AG10803 (cell line): ENCODE results near the gene MYL12A.

Experiments used
- DNase-seq: peaks from one replicate; pipeline ENCODE4 v3.0.0; 2010; ENCODE audit warnings: low read depth
- H3K4me3 ChIP-seq: 2 replicates; pipeline ENCODE4 v1.5.1; 2011; ENCODE audit warnings: mild to moderate bottlenecking, low read length, control low read depth
- TF ChIP-seq, protein P1 (sequence below): conservative IDR thresholded peaks from 2 replicates; pipeline ENCODE4 v1.5.1; 2011; ENCODE audit warnings: mild to moderate bottlenecking, low read length, control low read depth, inconsistent platforms

Gene MYL12A

DNA sequence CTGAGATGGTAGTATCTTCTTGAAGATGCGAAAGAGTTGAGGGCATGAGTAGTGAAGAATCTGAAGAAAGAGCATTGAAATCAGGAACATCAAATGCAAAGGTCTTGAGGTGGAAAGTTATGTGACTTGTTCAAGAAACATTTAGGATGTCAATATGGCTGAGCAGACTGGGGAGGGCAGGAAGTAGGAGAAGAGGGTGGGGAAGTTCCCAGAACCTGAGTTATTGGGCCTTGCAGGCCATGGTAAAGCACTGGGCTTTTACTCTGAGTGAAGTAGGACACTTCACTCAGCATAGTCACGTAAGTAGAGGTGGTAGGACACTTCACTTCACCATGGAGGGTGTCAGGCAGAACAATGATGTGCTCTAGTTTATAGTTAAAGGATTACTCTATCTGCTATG, 11.8 kb upstream of the MYL12A start:
- no peak for DNase-seq
- TF ChIP-seq, protein P1, sequence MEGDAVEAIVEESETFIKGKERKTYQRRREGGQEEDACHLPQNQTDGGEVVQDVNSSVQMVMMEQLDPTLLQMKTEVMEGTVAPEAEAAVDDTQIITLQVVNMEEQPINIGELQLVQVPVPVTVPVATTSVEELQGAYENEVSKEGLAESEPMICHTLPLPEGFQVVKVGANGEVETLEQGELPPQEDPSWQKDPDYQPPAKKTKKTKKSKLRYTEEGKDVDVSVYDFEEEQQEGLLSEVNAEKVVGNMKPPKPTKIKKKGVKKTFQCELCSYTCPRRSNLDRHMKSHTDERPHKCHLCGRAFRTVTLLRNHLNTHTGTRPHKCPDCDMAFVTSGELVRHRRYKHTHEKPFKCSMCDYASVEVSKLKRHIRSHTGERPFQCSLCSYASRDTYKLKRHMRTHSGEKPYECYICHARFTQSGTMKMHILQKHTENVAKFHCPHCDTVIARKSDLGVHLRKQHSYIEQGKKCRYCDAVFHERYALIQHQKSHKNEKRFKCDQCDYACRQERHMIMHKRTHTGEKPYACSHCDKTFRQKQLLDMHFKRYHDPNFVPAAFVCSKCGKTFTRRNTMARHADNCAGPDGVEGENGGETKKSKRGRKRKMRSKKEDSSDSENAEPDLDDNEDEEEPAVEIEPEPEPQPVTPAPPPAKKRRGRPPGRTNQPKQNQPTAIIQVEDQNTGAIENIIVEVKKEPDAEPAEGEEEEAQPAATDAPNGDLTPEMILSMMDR = no peak
- no peak overlapping the region for H3K4me3 ChIP-seq

DNA sequence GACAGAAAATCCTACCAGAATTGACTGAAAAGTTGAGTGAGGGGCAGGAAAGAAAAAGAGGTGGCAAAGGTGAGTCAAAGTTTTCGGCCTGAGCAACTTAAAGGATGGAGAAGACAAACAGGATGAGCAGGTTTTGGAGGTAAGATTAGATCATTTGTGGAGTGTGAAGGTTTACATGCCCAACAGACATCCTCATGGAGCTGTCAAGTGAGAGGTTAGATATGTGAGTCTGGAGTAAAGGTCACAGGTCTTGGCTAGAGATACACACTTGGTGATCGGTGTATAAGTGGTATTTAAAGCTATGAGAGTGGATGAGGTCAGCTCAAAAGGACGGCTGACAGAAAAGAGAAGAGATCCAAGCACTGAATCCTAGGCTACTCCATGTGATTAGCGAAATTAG, 11.1 kb upstream of the MYL12A start:
- TF ChIP-seq, protein P1 = no peak
- H3K4me3 ChIP-seq = no peak overlapping the region
- DNase-seq = no peak

DNA sequence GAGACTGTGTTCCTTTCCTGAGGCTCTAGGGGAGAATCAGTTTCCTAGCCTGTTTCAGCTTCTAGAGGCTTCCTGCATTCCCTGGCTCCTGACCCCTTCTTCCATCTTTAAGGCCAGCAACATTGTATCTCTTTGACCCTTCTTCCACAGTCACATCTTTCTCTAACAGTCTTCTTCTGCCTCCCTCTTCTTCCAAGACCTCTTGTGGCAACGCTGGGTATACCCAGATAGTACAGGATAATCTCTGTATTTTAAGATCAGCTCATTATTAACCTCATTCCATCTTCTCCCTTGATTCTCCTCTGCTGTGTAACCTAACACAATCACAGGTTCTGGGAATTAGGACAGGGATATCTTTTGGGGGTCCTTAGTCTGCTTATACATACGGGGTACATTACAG, 8.9 kb upstream of the MYL12A start:
- DNase-seq = no peak
- TF ChIP-seq, protein P1 = peak; percentile 21; the same call in 1 of the 2 replicates
- no peak overlapping the region for H3K4me3 ChIP-seq

DNA sequence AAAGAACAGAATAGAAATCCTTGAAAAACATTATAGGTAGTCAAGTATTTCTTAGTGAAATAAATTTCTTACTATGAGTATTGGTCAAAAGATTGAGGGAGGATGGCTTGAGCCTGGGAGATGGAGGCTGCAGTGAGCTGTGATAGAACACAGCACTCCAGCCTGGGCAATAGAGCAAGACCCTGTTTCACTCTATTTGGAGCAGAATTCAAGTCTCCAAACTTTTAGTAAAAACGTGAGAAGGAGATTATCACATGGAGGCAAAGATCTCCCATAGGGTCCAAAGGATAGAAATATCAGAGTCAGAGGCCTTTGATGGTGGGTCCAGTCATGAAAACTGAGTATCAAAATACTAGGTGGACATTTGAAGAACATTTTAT, 2.4 kb upstream of the MYL12A start:
- no peak for DNase-seq
- TF ChIP-seq, protein P1 = no peak
- H3K4me3 ChIP-seq = peak overlapping the region; percentile 93

DNA sequence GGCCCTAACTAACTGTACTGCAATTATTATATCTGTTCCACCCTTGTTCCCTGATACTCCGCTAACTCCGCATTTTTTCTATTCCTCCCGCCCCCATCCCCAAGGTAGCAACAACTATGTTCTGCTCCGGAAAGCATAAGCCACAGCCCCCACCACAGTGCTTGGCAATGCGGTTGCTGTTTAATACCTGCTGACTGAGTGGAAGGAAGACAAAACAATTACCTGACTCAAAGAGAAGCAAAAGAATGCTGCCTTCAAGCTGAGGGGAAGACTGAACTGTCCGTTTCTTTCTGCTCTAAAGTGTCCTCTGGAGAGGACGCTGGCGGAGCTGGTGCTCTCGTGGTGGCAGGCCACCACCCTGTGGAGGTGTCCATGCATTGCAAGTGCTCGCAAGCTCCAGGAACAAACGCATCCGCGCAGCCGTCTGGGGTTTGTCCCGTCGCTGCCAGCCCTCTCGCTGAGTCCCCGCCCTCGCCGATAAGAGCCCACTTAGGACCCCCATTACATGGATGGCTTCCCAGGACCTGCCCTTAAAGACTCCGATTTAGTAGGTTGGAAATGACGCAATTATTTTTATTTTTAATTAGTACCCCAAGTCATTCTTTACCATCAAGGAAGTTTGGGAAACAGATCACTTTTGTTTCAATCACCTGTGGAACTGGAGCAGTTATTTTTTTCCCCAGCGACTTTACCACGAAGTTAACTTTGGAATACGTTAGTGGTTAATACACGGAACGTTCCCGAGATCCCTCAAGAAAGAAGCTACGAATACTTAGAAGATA, 1.6 kb upstream of the MYL12A start:
- peak; percentile 86 for DNase-seq
- H3K4me3 ChIP-seq = peak overlapping the region; percentile 93
- TF ChIP-seq, protein P1 = peak; percentile 93

DNA sequence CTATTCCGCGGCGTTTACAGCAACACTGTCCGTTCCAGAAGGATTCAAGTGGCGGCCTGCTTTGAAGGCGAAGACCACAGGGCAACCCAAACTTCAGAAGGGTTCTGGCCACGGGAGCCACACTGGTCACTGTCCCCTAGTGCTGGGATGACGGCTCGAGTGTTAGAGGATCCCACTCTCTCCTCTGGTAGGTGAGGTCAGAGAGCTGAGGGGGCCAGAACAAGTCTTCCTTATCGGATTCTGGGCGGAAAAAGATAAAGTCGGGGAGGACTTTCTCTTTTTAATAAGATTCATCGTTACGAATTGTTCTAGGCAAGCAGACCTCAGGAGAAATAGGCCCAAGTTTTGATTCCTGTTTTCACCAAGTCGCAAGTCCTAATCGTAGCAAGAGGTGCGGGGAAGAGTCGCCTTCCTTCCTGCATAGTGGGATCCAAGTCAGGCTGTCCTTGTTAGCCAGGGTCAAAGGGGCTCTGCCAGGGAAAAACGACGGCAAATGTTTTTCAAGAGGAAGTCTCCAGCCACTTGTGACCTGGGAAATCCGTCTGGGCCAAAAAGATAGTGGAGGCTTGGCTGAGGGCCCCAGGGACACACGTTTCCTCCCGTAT, 864 bp upstream of the MYL12A start:
- peak overlapping the region; percentile 93 for H3K4me3 ChIP-seq
- TF ChIP-seq, protein P1 = no peak
- no peak for DNase-seq

DNA sequence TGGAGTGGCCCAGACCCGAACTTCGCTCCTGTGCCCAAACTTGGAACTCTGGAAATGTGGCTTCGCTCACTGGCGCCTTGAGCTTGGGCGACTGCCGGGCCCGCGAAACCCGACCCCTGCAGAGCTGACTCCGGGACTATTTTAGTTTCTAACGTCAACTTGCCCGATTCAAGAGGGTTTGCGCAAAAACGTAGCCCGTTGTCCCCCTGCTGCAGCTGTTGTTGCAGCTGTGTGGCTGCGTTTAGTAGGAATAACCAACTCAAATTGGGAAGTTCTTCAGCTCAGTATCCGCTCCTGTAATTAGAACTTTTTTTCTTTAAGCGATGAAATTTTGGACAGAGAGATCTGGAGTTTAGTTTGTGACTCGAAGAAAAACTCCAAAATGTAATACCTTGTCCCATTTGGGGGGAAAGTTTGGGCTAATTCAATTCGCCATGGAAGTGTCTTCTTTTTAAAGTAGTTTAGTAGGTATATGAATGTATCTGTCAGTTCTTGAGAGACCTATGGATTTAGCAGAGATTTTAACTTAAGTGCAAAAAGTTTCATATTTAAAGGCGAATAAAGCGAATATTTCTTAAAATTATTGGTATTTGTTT, 559 bp downstream of the MYL12A start:
- peak overlapping the region; percentile 93 for H3K4me3 ChIP-seq
- no peak for DNase-seq
- TF ChIP-seq, protein P1 = no peak
